ENCODE measurements around the gene SLC30A3. TPM values are rescaled to one million over a fixed set of nuclear protein-coding genes. Genes with fewer than 3 reads are reported as not detected.
"Not testable (repeated sequence)": the region's sequence is repeated elsewhere in the genome, so short reads cannot be mapped to it uniquely, and the experiment has no call there.

Gene SLC30A3
- polyA plus RNA-seq, 12 donors, result 0.18 to 2.2 (median 0.81) TPM; not detected in 2

- DNase-seq, result no peak
Measured at GRCh38 chr2:27290549-27290948, 27.7 kb upstream of the SLC30A3 start.

- no peak for DNase-seq
Measured at GRCh38 chr2:27288610-27289009, 25.8 kb upstream of the SLC30A3 start.

GRCh38 chr2:27285481-27285880 is 22.6 kb upstream of the SLC30A3 start:
- DNase-seq, result no peak

GRCh38 chr2:27284996-27285395 is 22.1 kb upstream of the SLC30A3 start:
- no peak for DNase-seq

GRCh38 chr2:27282892-27283291 is 20.0 kb upstream of the SLC30A3 start:
- DNase-seq, result no peak

- no peak for DNase-seq
Measured at GRCh38 chr2:27281855-27282559, 19.2 kb upstream of the SLC30A3 start, which contains the start of gene TRIM54. TRIM54 (plus strand) TSS chr2:27282429; CDS start chr2:27282732, 303 bp downstream.

- no peak for DNase-seq
Measured at GRCh38 chr2:27281442-27281841, 18.6 kb upstream of the SLC30A3 start.

GRCh38 chr2:27280826-27281225 is 18.0 kb upstream of the SLC30A3 start:
- no peak for DNase-seq

GRCh38 chr2:27278010-27278409 is 15.2 kb upstream of the SLC30A3 start:
- no peak for DNase-seq

- no peak for DNase-seq
Measured at GRCh38 chr2:27275211-27276150, 12.6 kb upstream of the SLC30A3 start, which contains the start of gene DNAJC5G. DNAJC5G (plus strand) TSS chr2:27275433; CDS start chr2:27276729, 1,296 bp downstream.

GRCh38 chr2:27272537-27273522 is 10.0 kb upstream of the SLC30A3 start:
- not testable (repeated sequence) for DNase-seq

- no peak for DNase-seq
Measured at GRCh38 chr2:27271631-27272340, 8.9 kb upstream of the SLC30A3 start.

- DNase-seq, result no peak
Measured at GRCh38 chr2:27270670-27271069, 7.8 kb upstream of the SLC30A3 start.

GRCh38 chr2:27270131-27270530 is 7.3 kb upstream of the SLC30A3 start:
- no peak for DNase-seq

- DNase-seq, result not testable (repeated sequence)
Measured at GRCh38 chr2:27268296-27268695, 5.4 kb upstream of the SLC30A3 start.

GRCh38 chr2:27265536-27265870 is 2.7 kb upstream of the SLC30A3 start:
- no peak for DNase-seq

- DNase-seq, result peak; percentile 30
Measured at GRCh38 chr2:27264753-27265535, 2.1 kb upstream of the SLC30A3 start.

- DNase-seq, result no peak
Measured at GRCh38 chr2:27264253-27264752, 1.5 kb upstream of the SLC30A3 start.
